Kidney tubule cell (primary cell): ENCODE data around the gene ZFHX3.

Experiments
- DNase-seq: peaks from one replicate; pipeline ENCODE4 v3.0.0-alpha.2; 2018; ENCODE audit warnings: low spot score

The ZFHX3 gene

GRCh38 chr16:73068541-73069401 lies 20.8 kb upstream of the ZFHX3 start:
- peak; percentile 97 for DNase-seq

- no peak for DNase-seq
Observed at GRCh38 chr16:73067671-73068540, 20.0 kb upstream of the ZFHX3 start.

- DNase-seq: peak; percentile 47
Observed at GRCh38 chr16:73066927-73067670, 19.2 kb upstream of the ZFHX3 start.

GRCh38 chr16:73066331-73066926 lies 18.5 kb upstream of the ZFHX3 start:
- no peak for DNase-seq

GRCh38 chr16:73065632-73066330 lies 17.9 kb upstream of the ZFHX3 start:
- no peak for DNase-seq

GRCh38 chr16:73064994-73065545 lies 17.1 kb upstream of the ZFHX3 start:
- no peak for DNase-seq

GRCh38 chr16:73064212-73064993 lies 16.5 kb upstream of the ZFHX3 start:
- peak; percentile 53 for DNase-seq

- DNase-seq: no peak
Observed at GRCh38 chr16:73063854-73064211, 15.9 kb upstream of the ZFHX3 start.

GRCh38 chr16:73062743-73063733 lies 15.1 kb upstream of the ZFHX3 start:
- no peak for DNase-seq

GRCh38 chr16:73062001-73062616 lies 14.2 kb upstream of the ZFHX3 start:
- no peak for DNase-seq

GRCh38 chr16:73060892-73061490 lies 13.1 kb upstream of the ZFHX3 start:
- DNase-seq: no peak

- no peak for DNase-seq
Observed at GRCh38 chr16:73059779-73060615, 12.1 kb upstream of the ZFHX3 start.

- peak; percentile 58 for DNase-seq
Observed at GRCh38 chr16:73058616-73059409, 10.9 kb upstream of the ZFHX3 start.

- DNase-seq: peak; percentile 61
Observed at GRCh38 chr16:73058221-73058615, 10.3 kb upstream of the ZFHX3 start.

- DNase-seq: peak; percentile 53
Observed at GRCh38 chr16:73057291-73058210, 9.6 kb upstream of the ZFHX3 start.
